PC-3 (cell line): ENCODE results near the gene SYCE1. TPM values are rescaled to one million over a fixed set of nuclear protein-coding genes. Genes with fewer than 3 reads are reported as not detected.
"Not testable (repeated sequence)": the region's sequence is repeated elsewhere in the genome, so short reads cannot be mapped to it uniquely, and the experiment has no call there.

ENCODE experiments used
- ATAC-seq: fragments of 200-7000 bp; cut with Tn5 transposase; 2 replicates; pipeline ENCODE4 v1.9.1; 2020; ENCODE audit warnings: mild to moderate bottlenecking, moderate library complexity
- BruUV-seq: library from RNA; stranded (reverse); fragments of 400-500 nt; replicated peaks from 2 replicates; lab custom pipeline; 2021; lab: Mats Ljungman, UMichigan
- CTCF ChIA-PET: fragments of 300-600 bp; sonication (Branson Sonifier 250); formaldehyde crosslinking; loops from one replicate; lab custom pipeline; 2022; ENCODE audit warnings: antibody characterized with exemption; lab: Charles Lee
- POLR2A ChIA-PET: fragments of 300-600 bp; sonication (Branson Sonifier 250); formaldehyde crosslinking; loops from one replicate; lab custom pipeline; 2022; ENCODE audit warnings: antibody characterized with exemption; ENCODE audit not compliant: unreplicated experiment; lab: Charles Lee
- DNase-seq: peaks from one replicate; pipeline ENCODE4 v3.0.0-alpha.2; 2015
- H2AFZ ChIP-seq: fragments of 300-600 bp; sonication (generic); 2 replicates; pipeline ENCODE4 v1.6.0; 2016; ENCODE audit warnings: antibody characterized with exemption, low read length
- H3F3A ChIP-seq: fragments of 300-600 bp; sonication (generic); one replicate; pipeline ENCODE4 v1.6.0; 2017; ENCODE audit warnings: antibody characterized with exemption, low read length, control low read depth, mild to moderate bottlenecking; ENCODE audit not compliant: unreplicated experiment
- H3K27ac ChIP-seq: fragments of 300-600 bp; sonication (generic); 2 replicates; pipeline ENCODE4 v1.5.1; 2016; ENCODE audit warnings: mild to moderate bottlenecking, low read length
- H3K27me3 ChIP-seq: fragments of 300-600 bp; sonication (generic); 2 replicates; pipeline ENCODE4 v1.6.1; 2016; ENCODE audit warnings: low read length, mixed read lengths
- H3K36me3 ChIP-seq: fragments of 300-600 bp; sonication (generic); 2 replicates; pipeline ENCODE4 v1.6.1; 2016; ENCODE audit warnings: low read depth, mixed run types, low read length, mixed read lengths
- H3K4me1 ChIP-seq: fragments of 300-600 bp; sonication (generic); 2 replicates; pipeline ENCODE4 v1.5.1; 2016; ENCODE audit warnings: low read length; ENCODE audit not compliant: insufficient read depth
- H3K4me2 ChIP-seq: fragments of 300-600 bp; sonication (generic); 2 replicates; pipeline ENCODE4 v1.6.0; 2016; ENCODE audit warnings: low read length
- H3K4me3 ChIP-seq: fragments of 300-600 bp; sonication (generic); 2 replicates; pipeline ENCODE4 v1.5.1; 2016; ENCODE audit warnings: mild to moderate bottlenecking, low read length, mixed read lengths
- H3K79me2 ChIP-seq: fragments of 300-600 bp; sonication (generic); 2 replicates; pipeline ENCODE4 v1.6.1; 2017; ENCODE audit warnings: low read length, mixed read lengths
- H3K9ac ChIP-seq: fragments of 300-600 bp; sonication (generic); 2 replicates; pipeline ENCODE4 v1.6.0; 2016; ENCODE audit warnings: mild to moderate bottlenecking, low read length
- H3K9me2 ChIP-seq: fragments of 300-600 bp; sonication (generic); replicated peaks from 2 replicates; pipeline ENCODE4 v1.6.1; 2016; ENCODE audit warnings: mixed run types, low read length, mixed read lengths
- H3K9me3 ChIP-seq: fragments of 300-600 bp; sonication (generic); 2 replicates; pipeline ENCODE4 v1.6.1; 2016; ENCODE audit warnings: low read length, mixed read lengths
- H4K20me1 ChIP-seq: fragments of 300-600 bp; sonication (generic); 2 replicates; pipeline ENCODE4 v1.6.1; 2016; ENCODE audit warnings: low read length, mixed read lengths
- EZH2 ChIP-seq: fragments of 300-600 bp; sonication (generic); IDR thresholded peaks from one replicate; pipeline ENCODE4 v1.6.1; 2017; ENCODE audit warnings: antibody characterized with exemption, mild to moderate bottlenecking, low read length; ENCODE audit not compliant: unreplicated experiment
- EZH2phosphoT487 ChIP-seq: fragments of 300-600 bp; sonication (generic); IDR thresholded peaks from 2 replicates; pipeline ENCODE4 v1.6.1; 2018; ENCODE audit warnings: mild to moderate bottlenecking, antibody characterized with exemption, low read length, borderline replicate concordance
- intact Hi-C: fragments of 100-400 bp; cut with micrococcal nuclease; formaldehyde crosslinking; loops from 2 replicates; pipeline ENCODE4 v1.9.0; 2023
- total RNA-seq: library from RNA; depleted of rRNA; stranded (reverse); fragments of >200 nt; gene quantifications from 2 replicates; pipeline ENCODE4 v1.2.3, GENCODE V29; 2014
- TF ChIP-seq, protein P1 (sequence below): fragments of 300-600 bp; sonication (generic); conservative IDR thresholded peaks from 2 replicates; pipeline ENCODE4 v1.5.1; 2017; ENCODE audit warnings: antibody characterized with exemption, low read depth, mild to moderate bottlenecking, low read length

SYCE1 gene
- total RNA-seq, 1 experiment from 2014 or later = not detected

DNA sequence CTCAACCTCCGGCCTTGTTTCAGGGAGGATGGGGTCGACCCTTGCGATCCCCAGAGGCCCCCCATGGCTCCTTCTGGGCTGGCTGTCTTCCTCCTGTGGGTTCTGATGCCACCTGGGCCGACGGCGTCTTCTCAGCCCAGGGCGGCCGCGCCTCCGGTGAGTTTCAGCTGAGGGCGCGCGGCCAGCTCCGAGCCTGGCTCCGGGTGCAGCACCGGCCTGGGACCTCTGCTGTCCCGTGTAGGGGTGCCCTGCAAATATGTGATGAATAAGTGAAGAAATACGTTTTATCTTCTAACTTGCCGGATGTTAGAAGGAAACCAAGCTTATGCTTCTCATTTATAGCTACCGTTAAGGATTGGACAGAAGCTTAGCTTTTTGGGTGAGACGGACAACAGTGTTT, 4.4 kb upstream of the SYCE1 start:
- H3F3A ChIP-seq, DNase-seq, BruUV-seq, POLR2A ChIA-PET, H3K27me3 ChIP-seq, H3K27ac ChIP-seq, H3K4me2 ChIP-seq, H3K36me3 ChIP-seq, H3K79me2 ChIP-seq, CTCF ChIA-PET, H3K4me1 ChIP-seq, H4K20me1 ChIP-seq, H3K9me2 ChIP-seq, intact Hi-C loops, ATAC-seq, H3K9me3 ChIP-seq, H3K9ac ChIP-seq, H2AFZ ChIP-seq, H3K4me3 ChIP-seq: not testable (repeated sequence)

DNA sequence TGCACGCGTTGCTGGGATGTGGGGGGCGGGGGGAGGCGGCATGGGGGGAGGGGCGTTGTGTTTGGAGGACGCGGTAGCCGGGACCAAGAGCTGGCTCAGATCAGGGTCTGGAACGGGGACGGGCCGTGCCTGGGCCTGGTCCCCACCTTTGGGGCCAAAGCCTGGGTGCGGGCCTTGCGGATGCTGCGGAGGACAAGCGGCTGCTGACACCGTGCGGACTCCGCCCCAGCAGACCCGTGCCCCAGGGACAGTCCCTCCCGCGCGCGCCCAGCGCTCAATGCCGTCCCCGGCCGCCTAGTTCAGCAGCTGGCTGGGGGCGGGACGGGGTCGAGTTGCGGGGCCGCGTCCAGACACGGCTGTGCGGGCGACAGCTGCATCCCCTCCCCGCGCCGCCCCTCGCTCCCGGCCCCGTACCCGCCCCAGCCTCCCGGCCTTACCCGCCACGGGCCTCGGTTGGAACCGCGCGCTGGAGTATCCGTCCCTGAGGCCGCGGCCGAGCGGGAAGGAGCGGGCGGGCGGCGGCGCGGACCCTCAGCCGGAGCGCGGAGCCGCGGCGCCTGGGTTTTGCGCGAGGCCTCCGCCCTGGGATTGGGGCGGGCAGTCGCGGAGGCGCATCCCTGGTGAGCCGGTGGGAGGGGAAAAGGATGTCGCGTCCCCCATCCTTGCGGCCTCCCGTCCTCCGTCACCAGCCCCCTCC, 3.6 kb upstream of the SYCE1 start:
- ATAC-seq, H3K79me2 ChIP-seq, intact Hi-C loops, H3K27ac ChIP-seq, H3K9me2 ChIP-seq, BruUV-seq, H3K9me3 ChIP-seq, CTCF ChIA-PET, H3K36me3 ChIP-seq, H3K9ac ChIP-seq, H4K20me1 ChIP-seq, H3F3A ChIP-seq, H3K4me1 ChIP-seq, H3K27me3 ChIP-seq, H3K4me2 ChIP-seq, DNase-seq, H2AFZ ChIP-seq, POLR2A ChIA-PET, H3K4me3 ChIP-seq: not testable (repeated sequence)

DNA sequence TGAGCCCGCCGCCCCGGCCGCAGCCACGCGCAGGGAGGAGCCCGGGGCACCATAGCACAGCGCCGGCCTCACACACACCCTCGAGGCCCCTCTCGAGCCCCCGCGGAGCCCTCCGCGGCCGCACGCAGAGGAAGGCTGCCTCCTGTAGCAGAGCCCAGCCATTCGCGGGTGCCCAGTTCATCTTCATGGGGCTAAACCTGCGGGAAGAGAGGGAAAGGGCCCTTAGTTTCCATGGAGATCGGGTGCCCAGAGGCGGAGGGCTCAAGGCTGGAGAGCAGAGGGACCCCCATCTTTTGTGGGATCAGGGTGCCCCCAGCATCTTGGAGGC, 2.9 kb upstream of the SYCE1 start:
- no peaks in the 10 kb centered on the region for H3K79me2 ChIP-seq
- no peak overlapping the region for H3K9ac ChIP-seq
- H4K20me1 ChIP-seq = no peaks in the 10 kb centered on the region
- no TSS peak for BruUV-seq
- ATAC-seq (no peak), DNase-seq (no peak)
- no peaks in the 10 kb centered on the region for H3K27me3 ChIP-seq
- no peaks in the 10 kb centered on the region for H3K9me3 ChIP-seq
- no peak overlapping the region for H3K4me2 ChIP-seq
- no peaks in the 10 kb centered on the region for H3K4me1 ChIP-seq
- CTCF ChIA-PET = no interaction called here
- intact Hi-C loops = no loop called here
- no peak overlapping the region for H3K4me3 ChIP-seq
- no peaks in the 10 kb centered on the region for H3K9me2 ChIP-seq
- no peak overlapping the region for H3K27ac ChIP-seq
- TF ChIP-seq EZH2phosphoT487 = no peak
- no peak for TF ChIP-seq EZH2
- TF ChIP-seq, protein P1, sequence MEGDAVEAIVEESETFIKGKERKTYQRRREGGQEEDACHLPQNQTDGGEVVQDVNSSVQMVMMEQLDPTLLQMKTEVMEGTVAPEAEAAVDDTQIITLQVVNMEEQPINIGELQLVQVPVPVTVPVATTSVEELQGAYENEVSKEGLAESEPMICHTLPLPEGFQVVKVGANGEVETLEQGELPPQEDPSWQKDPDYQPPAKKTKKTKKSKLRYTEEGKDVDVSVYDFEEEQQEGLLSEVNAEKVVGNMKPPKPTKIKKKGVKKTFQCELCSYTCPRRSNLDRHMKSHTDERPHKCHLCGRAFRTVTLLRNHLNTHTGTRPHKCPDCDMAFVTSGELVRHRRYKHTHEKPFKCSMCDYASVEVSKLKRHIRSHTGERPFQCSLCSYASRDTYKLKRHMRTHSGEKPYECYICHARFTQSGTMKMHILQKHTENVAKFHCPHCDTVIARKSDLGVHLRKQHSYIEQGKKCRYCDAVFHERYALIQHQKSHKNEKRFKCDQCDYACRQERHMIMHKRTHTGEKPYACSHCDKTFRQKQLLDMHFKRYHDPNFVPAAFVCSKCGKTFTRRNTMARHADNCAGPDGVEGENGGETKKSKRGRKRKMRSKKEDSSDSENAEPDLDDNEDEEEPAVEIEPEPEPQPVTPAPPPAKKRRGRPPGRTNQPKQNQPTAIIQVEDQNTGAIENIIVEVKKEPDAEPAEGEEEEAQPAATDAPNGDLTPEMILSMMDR = no peak
- POLR2A ChIA-PET = no interaction called here
- H2AFZ ChIP-seq = no peak overlapping the region
- no peaks in the 10 kb centered on the region for H3F3A ChIP-seq
- no peaks in the 10 kb centered on the region for H3K36me3 ChIP-seq
